ENCODE data around the gene PXMP2. TPM values are rescaled to one million over a fixed set of nuclear protein-coding genes. Genes with fewer than 3 reads are reported as not detected.

PXMP2 gene
- polyA plus RNA-seq, 3 donors = 50.6 to 53.1 (median 52.7) TPM

DNA sequence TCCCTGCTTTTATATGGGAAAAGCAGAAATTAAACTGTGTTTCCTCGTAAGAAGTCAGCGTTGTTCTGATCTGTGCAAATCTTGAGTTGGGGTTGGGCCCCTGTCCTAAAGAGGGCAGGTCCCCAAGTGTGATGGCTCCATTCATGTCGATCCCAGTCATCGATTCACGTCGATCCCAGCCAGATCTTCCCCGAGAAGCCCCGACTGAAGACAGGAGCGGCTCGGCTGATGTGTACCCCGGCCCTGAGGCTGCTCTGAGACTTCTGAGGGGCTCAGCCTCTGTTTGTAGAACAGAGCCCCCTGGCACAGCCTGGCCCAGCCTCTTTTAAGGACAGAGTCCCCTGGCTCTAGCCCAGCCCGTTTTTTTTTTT lies 32.6 kb downstream of the PXMP2 start:
- DNase-seq (ENCODE audit: low read depth in 3 of 3, low spot score in 2 of 3) = no peak

DNA sequence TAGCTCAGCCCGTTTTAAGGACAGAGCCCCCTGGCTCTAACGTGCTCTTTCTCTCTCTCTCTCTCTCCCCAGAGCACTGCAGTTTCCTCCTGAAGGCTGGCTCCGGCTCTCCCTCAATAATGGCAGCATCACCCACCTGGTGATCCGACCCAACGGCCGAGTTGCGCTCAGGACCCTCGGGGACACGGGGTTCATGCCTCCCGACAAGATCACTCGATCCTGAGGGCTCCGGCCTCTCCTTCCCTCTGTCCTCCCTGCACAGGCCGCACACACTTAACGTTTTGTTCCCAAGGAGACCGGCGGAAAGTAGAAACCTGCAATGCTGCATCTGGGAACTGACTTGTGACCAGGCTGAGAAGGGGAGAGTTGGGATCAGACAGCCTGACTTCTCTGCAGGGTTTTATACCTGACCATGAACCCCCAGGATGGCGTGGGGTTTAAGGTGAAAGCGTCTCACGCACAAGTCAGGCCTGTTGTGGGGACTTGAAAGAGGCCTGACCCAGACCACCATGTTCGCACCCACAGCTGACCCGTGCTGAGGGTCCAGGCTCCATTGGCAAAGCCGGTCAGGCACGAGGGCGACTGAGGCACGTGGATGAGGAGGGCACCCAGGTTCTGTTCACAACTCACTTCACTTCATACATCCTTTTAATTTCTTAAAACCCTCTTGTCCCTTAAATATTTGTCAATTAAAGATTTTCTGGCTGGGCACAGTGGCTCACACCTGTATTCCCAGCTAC lies 33.4 kb downstream of the PXMP2 start:
- DNase-seq (ENCODE audit: low read depth in 3 of 3, low spot score in 2 of 3) = no peak

GRCh38 chr12:132723015-132723763 lies 35.8 kb downstream of the PXMP2 start:
- no peak for DNase-seq (ENCODE audit: low read depth in 3 of 3, low spot score in 2 of 3)

GRCh38 chr12:132723764-132724140 lies 36.4 kb downstream of the PXMP2 start:
- no peak for DNase-seq (ENCODE audit: low read depth in 3 of 3, low spot score in 2 of 3)

- no peak for DNase-seq (ENCODE audit: low read depth in 3 of 3, low spot score in 2 of 3)
These were observed 37.3 kb downstream of the PXMP2 start for GRCh38 chr12:132724506-132725241.

GRCh38 chr12:132726386-132726785 lies 39.0 kb downstream of the PXMP2 start:
- DNase-seq (ENCODE audit: low read depth in 3 of 3, low spot score in 2 of 3) = no peak

GRCh38 chr12:132727091-132727794 lies 39.9 kb downstream of the PXMP2 start:
- no peak for DNase-seq (ENCODE audit: low read depth in 3 of 3, low spot score in 2 of 3)

DNA sequence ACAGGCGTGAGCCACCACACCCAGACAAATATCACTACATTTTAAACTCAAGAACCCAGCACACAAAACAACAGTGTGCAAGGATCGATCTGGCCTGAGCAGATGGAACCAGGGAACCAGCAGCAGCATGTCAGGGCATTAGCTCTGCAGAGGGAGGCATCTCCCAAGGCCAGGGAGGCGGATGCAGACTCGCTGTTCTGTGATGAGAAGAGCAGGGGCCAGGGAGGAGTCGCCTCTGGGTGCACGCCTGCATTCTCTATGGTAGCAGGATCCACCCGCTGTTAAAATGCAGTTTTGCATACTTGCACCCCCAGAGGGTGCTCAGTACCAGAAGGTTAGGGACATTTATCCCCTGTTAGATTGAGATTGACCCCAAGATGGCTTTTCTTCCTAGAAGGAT lies 41.1 kb downstream of the PXMP2 start:
- no peak for DNase-seq (ENCODE audit: low read depth in 3 of 3, low spot score in 2 of 3)

- DNase-seq (ENCODE audit: low read depth in 3 of 3, low spot score in 2 of 3) = no peak
These were observed 42.3 kb downstream of the PXMP2 start for GRCh38 chr12:132729541-132730320.

DNA sequence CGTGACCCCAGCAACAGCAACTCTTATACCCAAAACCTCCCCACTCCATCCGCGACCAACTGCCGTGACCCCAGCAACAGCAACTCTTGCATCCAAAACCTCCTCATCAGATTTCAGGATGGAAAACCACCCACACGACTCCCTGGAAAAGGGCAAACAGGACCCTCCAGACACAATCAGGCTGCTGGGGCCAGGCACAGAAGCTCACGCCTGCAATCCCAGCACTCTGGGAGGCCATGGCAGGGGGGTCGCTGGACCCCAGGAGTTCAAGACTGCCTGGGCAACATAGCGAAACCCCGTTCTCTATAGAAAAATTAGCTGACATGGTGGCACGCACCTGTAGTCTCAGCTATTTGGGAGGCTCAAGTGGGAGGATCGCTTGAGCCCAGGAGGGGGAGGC lies 43.0 kb downstream of the PXMP2 start:
- DNase-seq (ENCODE audit: low read depth in 3 of 3, low spot score in 2 of 3) = no peak

- DNase-seq (ENCODE audit: low read depth in 3 of 3, low spot score in 2 of 3) = no peak
These were observed 44.2 kb downstream of the PXMP2 start for GRCh38 chr12:132731574-132731973.

- DNase-seq (ENCODE audit: low read depth in 3 of 3, low spot score in 2 of 3) = no peak
These were observed 46.8 kb downstream of the PXMP2 start for GRCh38 chr12:132734206-132734605.

DNA sequence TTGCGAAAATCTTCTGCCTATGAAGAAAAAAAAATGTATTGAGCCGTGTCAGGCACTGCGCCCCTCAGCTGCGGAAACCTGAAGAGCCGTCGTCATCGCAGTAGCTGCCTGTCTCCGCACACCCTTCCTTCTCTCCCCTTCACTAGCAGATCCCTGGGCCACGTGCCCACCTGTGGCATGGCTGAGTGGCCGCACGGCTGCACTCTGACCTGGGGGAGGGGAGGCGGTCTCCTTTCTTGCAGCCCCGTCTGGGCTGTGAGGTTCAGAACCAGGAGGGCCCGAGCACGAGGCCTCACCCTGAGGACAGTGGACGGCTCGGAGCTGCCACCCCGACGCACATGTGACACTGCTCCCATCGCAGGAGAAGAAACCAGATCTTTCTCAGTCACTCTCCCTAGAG lies 48.1 kb downstream of the PXMP2 start:
- no peak for DNase-seq (ENCODE audit: low read depth in 3 of 3, low spot score in 2 of 3)

DNA sequence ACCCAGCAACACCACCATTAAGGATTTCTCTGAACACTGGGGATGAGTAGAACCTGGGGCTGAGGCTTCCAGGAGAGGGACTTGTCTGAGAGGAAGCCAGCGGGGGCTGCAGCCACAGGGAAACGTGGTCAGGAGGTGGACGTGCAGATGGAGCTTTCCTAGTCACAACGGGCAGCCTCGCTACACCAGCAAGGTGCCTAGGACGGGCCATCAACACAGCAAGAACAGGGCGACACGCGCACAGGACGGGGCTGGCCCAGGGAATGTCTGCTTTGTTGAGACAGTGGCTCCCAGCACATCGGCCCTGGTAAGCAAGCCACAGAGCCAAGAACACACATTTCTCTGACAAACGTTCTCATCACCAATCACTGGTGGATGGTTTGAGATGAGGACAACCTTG lies 49.0 kb downstream of the PXMP2 start:
- DNase-seq (ENCODE audit: low read depth in 3 of 3, low spot score in 2 of 3) = no peak

DNA sequence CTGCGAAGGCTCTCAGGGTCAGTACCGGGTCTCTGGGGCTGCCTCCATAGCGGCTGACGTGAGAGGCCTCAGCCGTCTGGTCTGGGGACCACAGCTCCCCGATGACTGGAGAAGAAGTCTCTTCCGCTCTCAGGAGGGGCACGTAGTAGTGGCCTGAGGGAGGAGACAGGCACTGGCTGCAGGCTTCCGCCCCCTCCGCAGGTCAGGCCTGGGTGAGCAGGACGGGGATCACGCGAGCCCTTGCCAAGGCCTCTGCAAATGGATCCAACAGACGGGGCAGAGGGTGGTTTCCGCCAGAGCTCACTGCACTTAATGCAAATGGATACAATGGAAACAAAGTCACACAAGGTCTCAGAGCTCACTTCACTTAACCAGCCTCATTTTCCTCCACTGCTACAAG lies 49.5 kb downstream of the PXMP2 start:
- DNase-seq (ENCODE audit: low read depth in 3 of 3, low spot score in 2 of 3) = no peak

GRCh38 chr12:132739600-132740312 lies 52.4 kb downstream of the PXMP2 start:
- DNase-seq (ENCODE audit: low read depth in 3 of 3, low spot score in 2 of 3) = no peak

DNA sequence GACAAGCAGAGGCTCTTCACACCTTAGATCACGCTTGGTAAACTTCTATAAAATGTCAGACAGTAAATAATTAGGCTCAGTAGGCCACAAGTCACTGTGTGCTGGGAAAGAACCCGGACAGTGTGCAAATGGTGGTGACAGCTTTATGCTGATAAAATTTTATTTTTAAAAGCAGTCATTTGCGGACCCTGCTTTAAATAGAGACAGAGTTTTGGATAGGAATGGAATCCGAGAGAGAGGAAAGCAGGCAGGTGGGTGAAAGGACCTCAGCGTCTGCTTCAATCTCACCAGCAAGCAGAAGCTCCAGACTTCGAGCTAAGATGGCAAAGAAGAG lies 52.9 kb downstream of the PXMP2 start:
- no peak for DNase-seq (ENCODE audit: low read depth in 3 of 3, low spot score in 2 of 3)

GRCh38 chr12:132740652-132741051 lies 53.3 kb downstream of the PXMP2 start:
- DNase-seq (ENCODE audit: low read depth in 3 of 3, low spot score in 2 of 3) = no peak

DNA sequence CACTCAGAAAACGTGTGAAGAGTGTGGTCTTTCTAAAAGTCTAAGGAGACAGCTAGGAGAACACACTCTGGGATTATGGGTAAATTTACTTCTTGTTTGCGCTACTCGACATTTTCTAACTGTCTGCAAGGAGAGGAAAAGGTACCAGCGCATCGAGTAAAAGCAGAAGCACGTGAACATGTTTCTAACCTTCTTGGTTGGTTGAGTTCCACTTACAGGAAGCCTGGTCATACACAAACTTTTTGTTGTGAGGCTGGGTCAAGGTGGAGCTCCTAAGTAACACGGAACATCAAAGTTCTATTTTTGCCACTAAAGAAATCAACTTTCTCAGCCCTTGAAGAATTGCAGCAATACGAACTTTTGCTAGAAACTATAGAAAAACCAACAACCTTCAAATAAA lies 54.2 kb downstream of the PXMP2 start:
- no peak for DNase-seq (ENCODE audit: low read depth in 3 of 3, low spot score in 2 of 3)

GRCh38 chr12:132743831-132744230 lies 56.4 kb downstream of the PXMP2 start:
- DNase-seq (ENCODE audit: low read depth in 3 of 3, low spot score in 2 of 3) = no peak
